ENCODE data around the gene SEMA6A.

Gene SEMA6A

GRCh38 chr5:116439905-116440304 lies 134.7 kb downstream of the SEMA6A start:
- DNase-seq (ENCODE audit: low read depth in 3 of 3), result no peak

GRCh38 chr5:116438979-116439554 lies 135.6 kb downstream of the SEMA6A start:
- DNase-seq (ENCODE audit: low read depth in 3 of 3), result no peak

DNA sequence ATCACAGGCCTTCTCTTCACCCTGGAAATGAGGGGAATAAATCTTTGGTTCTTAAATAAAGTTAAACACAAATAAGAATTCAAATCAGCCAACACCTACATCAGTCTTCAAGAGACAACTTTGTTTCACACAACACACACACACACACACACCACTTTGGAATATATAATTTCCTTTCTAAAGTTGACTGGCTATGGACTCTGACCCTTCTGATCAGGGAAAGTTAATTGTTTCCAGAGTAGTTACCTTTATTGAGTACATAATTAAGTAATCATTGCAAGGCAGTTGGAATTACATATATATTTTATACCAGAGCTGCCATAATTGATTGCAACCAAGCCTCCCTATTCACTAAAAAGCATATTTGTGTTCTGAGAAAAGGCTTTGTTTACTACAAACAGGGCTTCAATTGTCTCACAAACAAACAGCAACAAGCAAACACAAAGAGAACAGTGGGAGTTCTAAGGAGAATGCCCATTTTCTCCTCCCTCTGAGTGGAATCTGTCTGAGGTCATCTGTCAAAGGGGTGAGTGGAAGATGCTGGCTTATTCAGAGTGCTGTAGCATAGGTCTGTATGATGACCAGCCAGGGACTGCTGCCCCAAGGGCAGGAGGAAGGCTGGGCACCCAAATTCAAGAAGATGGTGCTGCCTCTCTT lies 136.6 kb downstream of the SEMA6A start:
- DNase-seq (ENCODE audit: low read depth in 3 of 3), result no peak

DNA sequence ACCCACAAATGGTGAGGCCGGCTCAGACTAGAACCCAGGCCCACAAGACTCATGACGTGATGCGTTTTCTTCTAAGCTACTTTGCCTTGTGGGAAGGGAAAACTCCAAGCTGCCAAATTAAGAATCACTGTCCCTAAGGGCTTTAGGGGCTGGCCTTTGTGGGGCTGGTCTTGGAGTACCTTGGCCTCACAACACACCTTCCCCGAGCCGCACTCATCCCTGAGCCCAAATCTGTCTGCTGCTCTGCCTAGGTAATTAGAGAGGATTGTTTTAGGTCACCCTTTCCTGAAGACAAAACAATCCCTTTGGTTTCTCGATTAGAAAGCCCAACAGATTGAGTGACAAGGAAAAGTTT lies 137.3 kb downstream of the SEMA6A start:
- DNase-seq (ENCODE audit: low read depth in 3 of 3), result no peak

- no peak for DNase-seq (ENCODE audit: low read depth in 3 of 3)
These were observed 137.8 kb downstream of the SEMA6A start for GRCh38 chr5:116436674-116437350.

- DNase-seq (ENCODE audit: low read depth in 3 of 3), result no peak
These were observed 145.7 kb downstream of the SEMA6A start for GRCh38 chr5:116428966-116429365.

GRCh38 chr5:116428413-116428812 lies 146.2 kb downstream of the SEMA6A start:
- DNase-seq (ENCODE audit: low read depth in 3 of 3), result no peak

GRCh38 chr5:116424951-116425350 lies 149.7 kb downstream of the SEMA6A start:
- DNase-seq (ENCODE audit: low read depth in 3 of 3), result no peak

- DNase-seq (ENCODE audit: low read depth in 3 of 3), result no peak
These were observed 150.4 kb downstream of the SEMA6A start for GRCh38 chr5:116424258-116424615.

- DNase-seq (ENCODE audit: low read depth in 3 of 3), result no peak
These were observed 150.9 kb downstream of the SEMA6A start for GRCh38 chr5:116423587-116424257.

GRCh38 chr5:116423141-116423540 lies 151.5 kb downstream of the SEMA6A start:
- no peak for DNase-seq (ENCODE audit: low read depth in 3 of 3)

DNA sequence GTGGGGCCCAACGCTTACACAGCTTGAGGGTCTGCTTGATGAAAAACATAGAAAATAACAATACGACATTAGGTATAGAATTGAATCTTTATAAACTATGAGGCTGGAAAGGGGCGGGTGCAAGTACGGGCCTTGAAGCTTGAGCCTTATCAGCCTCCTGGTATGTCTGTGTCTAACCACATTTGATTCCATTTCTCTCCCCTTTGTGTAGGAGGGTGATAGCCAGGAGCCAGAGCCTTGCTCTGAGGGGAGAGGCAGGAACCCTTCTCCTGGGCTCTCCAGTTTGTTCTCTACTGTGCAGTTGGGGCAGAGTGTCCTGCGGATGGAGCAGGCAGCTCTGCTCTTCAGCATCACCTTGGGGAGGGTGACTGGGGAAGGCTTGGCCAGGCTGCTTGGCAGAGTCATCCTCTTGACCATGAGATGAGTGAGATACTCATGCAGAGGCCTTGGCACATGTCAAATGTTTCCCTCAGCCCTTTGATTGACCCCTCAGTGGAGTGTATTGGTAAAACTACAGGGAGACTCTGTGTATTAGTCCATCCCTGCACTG lies 153.5 kb downstream of the SEMA6A start:
- DNase-seq (ENCODE audit: low read depth in 3 of 3), result no peak

- no peak for DNase-seq (ENCODE audit: low read depth in 3 of 3)
These were observed 154.1 kb downstream of the SEMA6A start for GRCh38 chr5:116420540-116420939.

DNA sequence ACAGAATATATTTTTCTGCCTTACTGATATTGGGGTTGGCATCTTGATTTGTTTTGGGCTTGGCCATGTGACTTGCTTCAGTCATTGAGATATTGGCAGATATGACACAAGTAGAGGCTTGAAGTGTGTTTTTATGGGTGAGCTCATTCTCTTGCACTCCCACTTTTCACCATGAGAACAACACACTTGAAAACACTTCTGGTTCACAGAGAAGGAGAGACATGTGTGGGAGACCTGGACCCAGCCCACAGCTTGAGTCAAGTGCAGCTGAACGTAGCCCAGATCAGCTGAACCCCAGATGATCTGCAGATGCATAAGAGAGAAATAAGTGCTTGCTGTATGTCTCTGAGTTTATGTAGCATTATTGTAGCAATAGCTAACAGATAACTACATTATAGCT lies 155.4 kb downstream of the SEMA6A start:
- no peak for DNase-seq (ENCODE audit: low read depth in 3 of 3)

- DNase-seq (ENCODE audit: low read depth in 3 of 3), result no peak
These were observed 155.8 kb downstream of the SEMA6A start for GRCh38 chr5:116418774-116419173.

- no peak for DNase-seq (ENCODE audit: low read depth in 3 of 3)
These were observed 156.6 kb downstream of the SEMA6A start for GRCh38 chr5:116418016-116418415.

GRCh38 chr5:116415989-116416388 lies 158.6 kb downstream of the SEMA6A start:
- no peak for DNase-seq (ENCODE audit: low read depth in 3 of 3)

GRCh38 chr5:116415182-116415581 lies 159.4 kb downstream of the SEMA6A start:
- DNase-seq (ENCODE audit: low read depth in 3 of 3), result no peak

- no peak for DNase-seq (ENCODE audit: low read depth in 3 of 3)
These were observed 163.5 kb downstream of the SEMA6A start for GRCh38 chr5:116411101-116411571.

- DNase-seq (ENCODE audit: low read depth in 3 of 3), result no peak
These were observed 164.2 kb downstream of the SEMA6A start for GRCh38 chr5:116410336-116410890.

- no peak for DNase-seq (ENCODE audit: low read depth in 3 of 3)
These were observed 164.9 kb downstream of the SEMA6A start for GRCh38 chr5:116409591-116410296.
